H7 (cell line): ENCODE measurements around the gene HLA-E. TPM values are rescaled to one million over a fixed set of nuclear protein-coding genes. Genes with fewer than 3 reads are reported as not detected.

Experiments used
- DNase-seq: peaks from one replicate; pipeline ENCODE4 v3.0.0; 2012
- H3K27me3 ChIP-seq: 2 replicates; pipeline ENCODE4 v1.6.0; 2011; ENCODE audit warnings: mild to moderate bottlenecking, low read length; ENCODE audit not compliant: control insufficient read depth, insufficient read depth
- H3K36me3 ChIP-seq: replicated peaks from 2 replicates; pipeline ENCODE4 v1.5.1; 2011; ENCODE audit warnings: low read length; ENCODE audit not compliant: control insufficient read depth, insufficient read depth
- H3K4me3 ChIP-seq: 2 replicates; pipeline ENCODE4 v1.5.1; 2011; ENCODE audit warnings: low read depth, mild to moderate bottlenecking, control low read depth, low read length, moderate library complexity; ENCODE audit not compliant: insufficient read depth
- total RNA-seq: library from RNA; depleted of rRNA; stranded (reverse); fragments of >200 nt; shearing (Covaris generic); gene quantifications from 2 replicates; pipeline ENCODE4 v1.2.3, GENCODE V29; 2014; rRNA removed

HLA-E gene
- total RNA-seq: 45.8 and 61.9 TPM in 2 replicates

DNA sequence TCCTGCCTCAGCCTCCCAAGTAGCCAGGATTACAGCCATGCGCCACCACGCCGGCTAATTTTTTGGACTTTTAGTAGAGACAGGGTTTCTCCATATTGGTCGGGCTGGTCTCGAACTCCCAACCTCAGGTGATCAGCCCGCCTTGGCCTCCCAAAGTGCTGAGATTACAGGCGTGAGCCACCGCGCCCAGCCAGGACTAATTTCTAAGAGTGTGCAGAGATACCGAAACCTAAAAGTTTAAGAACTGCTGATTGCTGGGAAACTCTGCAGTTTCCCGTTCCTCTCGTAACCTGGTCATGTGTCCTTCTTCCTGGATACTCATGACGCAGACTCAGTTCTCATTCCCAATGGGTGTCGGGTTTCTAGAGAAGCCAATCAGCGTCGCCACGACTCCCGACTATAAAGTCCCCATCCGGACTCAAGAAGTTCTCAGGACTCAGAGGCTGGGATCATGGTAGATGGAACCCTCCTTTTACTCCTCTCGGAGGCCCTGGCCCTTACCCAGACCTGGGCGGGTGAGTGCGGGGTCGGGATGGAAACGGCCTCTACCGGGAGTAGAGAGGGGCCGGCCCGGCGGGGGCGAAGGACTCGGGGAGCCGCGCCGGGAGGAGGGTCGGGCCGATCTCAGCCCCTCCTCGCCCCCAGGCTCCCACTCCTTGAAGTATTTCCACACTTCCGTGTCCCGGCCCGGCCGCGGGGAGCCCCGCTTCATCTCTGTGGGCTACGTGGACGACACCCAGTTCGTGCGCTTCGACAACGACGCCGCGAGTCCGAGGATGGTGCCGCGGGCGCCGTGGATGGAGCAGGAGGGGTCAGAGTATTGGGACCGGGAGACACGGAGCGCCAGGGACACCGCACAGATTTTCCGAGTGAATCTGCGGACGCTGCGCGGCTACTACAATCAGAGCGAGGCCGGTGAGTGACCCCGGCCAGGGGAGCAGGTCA, at the start of gene HLA-E:
TSS of gene HLA-E (plus strand) at position 429 of the 945 bp plus-strand sequence. CDS start at position 452, 23 bp downstream.
- peak; percentile 92 for DNase-seq
- H3K4me3 ChIP-seq: peak within 1 kb of the TSS; percentile 93
- peaks cover 1% of the 10 kb centered on the region; the same call in 1 of the 2 replicates for H3K27me3 ChIP-seq
- peaks cover 16% of the 10 kb centered on the region for H3K36me3 ChIP-seq

DNA sequence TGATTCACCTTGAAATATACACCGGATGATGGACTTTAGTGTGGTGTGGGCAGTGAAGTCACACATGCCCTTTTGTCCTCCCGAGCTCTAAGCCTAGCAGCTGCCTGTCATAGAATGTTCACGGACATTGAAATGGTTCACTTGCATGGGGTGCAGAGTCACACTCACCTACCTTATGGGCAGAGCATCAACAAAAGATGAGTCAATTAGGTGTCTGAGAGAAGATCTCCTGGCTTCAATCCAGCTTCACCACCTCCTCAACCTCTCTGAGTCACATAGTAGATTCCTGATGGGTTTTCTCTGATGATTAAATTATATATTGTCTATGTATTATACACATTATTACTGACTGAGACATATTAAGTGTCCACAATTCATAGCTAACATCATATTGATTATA, 48.1 kb upstream of the HLA-E start:
- DNase-seq: no peak
- peaks cover 27% of the 10 kb centered on the region for H3K27me3 ChIP-seq
- no peaks in the 10 kb centered on the region for H3K36me3 ChIP-seq
- no peak overlapping the region for H3K4me3 ChIP-seq

DNA sequence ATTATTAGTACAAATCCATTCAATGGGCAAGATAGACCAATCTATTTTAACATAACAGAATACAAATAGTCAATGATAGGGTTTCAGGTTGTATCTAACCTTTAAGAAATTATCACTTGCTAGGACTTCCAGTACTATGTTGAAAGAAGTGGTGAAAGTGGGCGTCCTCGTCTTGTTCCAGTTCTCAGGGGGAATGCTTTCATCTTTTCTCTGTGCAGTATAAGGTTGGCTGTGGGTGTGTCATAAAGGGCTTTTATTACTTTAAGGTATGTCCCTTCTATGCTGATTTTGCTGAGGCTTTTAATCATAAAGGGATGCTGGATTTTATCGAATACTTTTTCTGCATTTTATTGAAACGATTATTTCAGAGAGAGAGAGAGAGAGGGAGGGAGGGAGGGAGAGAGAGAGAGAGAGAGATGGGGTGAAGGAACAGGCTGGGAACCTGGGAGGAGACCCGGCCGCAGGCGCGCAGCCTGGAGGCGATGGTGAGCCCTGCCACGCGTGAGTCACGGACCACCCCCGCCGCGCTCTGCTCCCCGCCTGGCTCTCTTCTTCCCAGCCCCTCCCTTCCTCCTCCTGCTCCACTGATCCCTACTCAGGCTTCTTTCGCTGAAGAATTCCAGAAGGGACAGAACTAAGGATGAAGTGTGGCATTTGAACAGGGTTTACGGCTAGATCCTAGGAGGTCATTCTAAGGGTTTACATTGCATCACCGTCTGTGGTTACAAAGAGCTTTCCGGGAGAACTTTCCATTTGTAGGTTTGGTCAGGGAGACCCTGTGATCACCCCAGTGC, 45.5 kb upstream of the HLA-E start:
- peak overlapping the region; percentile 25; the same call in 1 of the 2 replicates for H3K4me3 ChIP-seq
- H3K27me3 ChIP-seq: peaks cover 35% of the 10 kb centered on the region
- H3K36me3 ChIP-seq: no peaks in the 10 kb centered on the region
- peak; percentile 62 for DNase-seq

DNA sequence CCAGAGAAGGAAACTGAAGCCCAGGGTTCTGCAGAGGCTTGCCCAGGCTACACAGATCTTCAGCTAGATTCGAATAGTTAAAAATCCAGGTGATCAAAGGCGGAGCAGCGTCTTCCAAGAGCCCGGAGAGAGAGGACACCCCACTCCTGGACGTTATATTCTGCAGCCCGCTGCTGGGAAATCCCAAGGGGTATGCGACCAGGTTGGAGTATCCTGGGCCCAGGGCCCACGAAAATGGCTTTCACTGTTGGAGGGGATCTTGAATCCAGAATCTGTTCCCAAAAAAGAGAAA, 44.9 kb upstream of the HLA-E start:
- no peak for DNase-seq
- Histone ChIP-seq H3K4me3 (no peak overlapping the region; the same call in 1 of the 2 replicates), H3K36me3 (no peaks in the 10 kb centered on the region), H3K27me3 (peaks cover 37% of the 10 kb centered on the region)

DNA sequence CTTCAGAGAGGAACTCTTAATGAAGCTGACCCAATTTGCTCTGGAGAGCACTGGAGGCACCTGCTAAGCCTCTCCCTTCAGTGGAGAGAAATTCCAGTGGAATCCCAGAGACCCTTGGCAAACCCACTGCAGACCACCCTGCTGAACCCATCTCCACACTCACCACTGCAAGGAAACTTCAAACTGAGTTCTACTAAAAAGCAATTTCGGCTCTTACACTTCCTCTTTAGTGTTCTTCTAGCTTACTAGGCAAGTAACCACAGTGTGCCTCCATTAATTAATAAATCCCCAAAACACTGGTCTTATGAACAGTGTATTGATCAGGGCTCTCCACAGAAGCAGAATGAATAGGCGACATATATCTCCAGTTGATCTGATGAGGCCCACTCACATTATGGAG, 43.0 kb upstream of the HLA-E start:
- H3K4me3 ChIP-seq: no peak overlapping the region
- H3K27me3 ChIP-seq: peaks cover 41% of the 10 kb centered on the region
- no peaks in the 10 kb centered on the region for H3K36me3 ChIP-seq
- DNase-seq: no peak

DNA sequence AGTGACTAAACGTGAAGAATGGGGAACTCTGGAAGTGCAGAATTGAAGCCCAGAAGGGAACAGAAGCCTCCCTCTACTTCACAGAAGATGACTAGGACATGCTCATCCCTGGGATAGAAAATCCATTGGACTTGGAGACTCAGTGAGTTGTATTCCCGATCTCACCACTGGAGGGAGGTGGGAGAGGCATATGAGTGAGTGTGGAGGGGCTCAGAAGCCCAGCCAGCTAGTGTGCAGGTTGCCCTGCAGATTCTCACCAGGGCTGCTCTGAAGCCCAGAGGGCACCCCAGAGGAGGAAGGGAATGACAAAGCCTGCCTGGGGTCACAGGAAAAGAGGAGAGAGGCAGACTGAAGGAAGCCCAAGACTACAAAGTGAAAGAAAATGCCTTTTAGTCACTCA, 42.1 kb upstream of the HLA-E start:
- H3K27me3 ChIP-seq: peaks cover 48% of the 10 kb centered on the region

DNA sequence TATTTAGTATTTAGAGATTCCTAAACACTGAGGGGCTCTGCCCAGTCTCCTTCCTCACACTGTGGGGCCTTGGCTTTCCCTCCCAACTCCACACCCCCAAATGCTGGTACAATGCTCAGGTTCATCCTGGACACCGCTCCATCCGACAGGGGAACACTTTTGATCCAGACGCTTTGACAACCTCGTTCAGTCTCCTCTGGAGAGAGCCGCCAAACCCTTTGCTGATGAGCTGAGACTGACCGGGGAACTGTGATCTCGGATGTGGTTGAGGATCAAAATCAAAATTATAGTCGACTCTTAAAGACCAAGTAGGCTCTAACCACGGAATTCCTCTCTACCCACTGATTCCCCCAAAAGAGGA, 38.8 kb upstream of the HLA-E start:
- H3K4me3 ChIP-seq: no peak overlapping the region
- peaks cover 35% of the 10 kb centered on the region for H3K27me3 ChIP-seq
- DNase-seq: no peak
- H3K36me3 ChIP-seq: no peaks in the 10 kb centered on the region

More for the DNA sequence above, 42.1 kb upstream of the HLA-E start:
- no peak overlapping the region for H3K4me3 ChIP-seq
- H3K36me3 ChIP-seq: no peaks in the 10 kb centered on the region
- peak; percentile 90 for DNase-seq

DNA sequence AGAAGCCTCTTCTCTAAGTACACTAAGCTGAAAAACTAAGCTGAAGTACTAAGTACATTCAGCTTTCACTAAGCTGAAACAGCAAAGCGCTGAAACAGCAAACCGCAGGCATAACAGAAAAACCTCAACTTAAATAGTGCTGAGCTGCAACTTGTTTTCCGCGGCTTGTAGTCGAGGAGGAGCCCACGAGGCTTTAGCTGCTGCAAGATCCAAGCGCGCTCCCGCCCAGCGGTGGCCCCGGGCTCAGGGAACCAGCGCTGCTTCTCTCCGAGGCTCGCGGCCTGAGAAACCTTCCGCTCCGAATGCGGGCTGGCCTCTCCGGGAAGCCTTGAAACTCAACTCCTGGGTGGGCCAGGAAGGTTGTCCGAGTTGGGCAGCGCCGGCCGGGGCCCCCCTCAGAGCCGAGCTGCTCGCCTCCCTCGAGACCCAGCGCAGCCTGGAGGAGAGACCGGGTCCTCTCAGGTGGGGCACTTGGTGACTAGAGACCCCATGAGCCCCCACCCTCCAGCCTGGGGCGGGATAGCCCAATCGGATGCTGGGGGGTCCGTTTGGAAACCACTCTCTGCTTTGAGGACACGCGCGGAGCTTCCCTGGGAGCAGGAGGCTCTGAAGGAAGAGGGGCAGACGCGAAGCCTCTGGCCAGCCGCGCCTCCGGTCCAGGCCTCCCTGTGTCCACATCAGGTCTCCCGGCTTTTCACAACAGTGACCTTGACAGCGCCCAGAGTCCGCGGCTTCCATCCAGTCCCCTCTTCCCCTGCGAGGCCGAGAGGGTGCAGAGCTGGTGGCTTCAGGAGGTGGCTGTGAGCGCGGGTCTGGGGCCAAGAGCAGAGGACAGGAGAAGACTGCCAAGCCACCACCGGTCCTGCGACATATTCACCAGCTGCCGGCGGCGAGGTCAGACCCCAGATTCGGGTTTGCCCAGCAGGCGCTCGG, 38.1 kb upstream of the HLA-E start:
- DNase-seq: peak; percentile 57
- no peak overlapping the region; the same call in 1 of the 2 replicates for H3K4me3 ChIP-seq
- no peaks in the 10 kb centered on the region for H3K36me3 ChIP-seq
- H3K27me3 ChIP-seq: peaks cover 34% of the 10 kb centered on the region

DNA sequence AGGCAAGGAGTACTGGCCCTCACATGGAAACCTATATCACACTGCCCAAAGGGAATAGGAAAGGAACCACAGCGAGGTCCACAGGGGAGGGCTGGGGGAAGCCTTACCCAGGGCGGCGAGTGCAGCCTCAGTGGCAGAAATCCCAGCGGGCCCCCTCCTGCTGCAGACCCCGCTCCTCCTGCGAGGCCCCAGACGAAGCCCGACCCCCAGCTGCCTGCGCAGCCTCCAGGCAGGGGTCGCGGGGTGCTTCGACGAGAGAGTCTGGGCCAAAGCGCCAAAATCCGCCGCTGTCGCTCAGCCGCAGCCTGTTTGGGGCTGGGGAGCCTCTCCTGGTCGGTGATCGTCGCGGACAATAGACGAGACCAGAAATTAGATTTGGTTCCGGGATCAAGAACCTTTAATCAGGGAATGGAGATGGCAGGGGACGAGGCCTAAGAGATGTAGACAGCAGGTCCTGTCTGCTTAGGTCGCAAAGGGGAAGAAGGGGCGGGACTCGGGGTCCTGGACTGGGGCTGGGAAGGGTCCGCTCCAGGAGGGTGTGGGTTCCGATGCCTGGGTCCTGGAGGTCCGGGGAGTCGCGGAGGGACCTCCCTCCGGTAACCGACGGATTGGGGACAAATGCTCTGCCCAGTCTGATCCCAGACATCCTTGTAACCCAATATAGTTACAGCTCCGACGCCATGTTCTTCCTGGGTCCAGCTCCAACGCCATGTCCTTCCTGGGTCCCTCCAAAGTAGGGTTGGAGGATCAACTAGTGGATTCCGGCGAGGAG, 36.4 kb upstream of the HLA-E start:
- H3K27me3 ChIP-seq: peaks cover 33% of the 10 kb centered on the region

DNA sequence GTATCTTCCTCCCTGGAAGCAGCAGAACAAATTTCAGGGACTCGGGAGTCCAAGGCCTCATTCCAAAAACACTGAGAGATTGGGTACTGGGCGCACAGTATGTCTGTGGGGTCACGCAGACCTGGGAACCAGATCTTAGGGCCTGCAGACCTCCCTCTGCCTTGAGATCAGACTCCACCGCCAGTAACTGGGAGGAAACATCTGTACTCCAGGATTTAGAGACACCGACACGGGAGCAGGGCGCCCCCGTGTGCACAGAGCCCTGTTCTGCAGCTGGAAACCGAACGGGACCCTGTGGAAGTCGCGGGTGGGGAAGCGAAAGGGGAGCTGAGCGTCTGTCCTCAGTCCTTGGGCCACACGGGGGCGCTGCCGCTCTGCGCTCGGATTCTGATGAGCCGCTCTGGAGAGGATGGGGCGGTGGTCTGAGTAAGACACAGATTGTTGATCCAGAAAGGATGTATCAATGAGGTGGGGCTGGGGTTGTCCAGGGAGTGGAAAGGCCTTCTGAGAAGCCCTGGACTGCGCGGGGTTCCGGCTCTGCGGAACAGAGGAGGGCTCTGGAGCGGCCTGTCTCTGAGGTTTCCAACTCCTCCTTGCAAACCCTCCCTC, 35.7 kb upstream of the HLA-E start:
- H3K27me3 ChIP-seq: peaks cover 32% of the 10 kb centered on the region
- DNase-seq: peak; percentile 95

More for the DNA sequence above, 36.4 kb upstream of the HLA-E start:
- no peak for DNase-seq
- no peaks in the 10 kb centered on the region for H3K36me3 ChIP-seq
- H3K4me3 ChIP-seq: no peak overlapping the region

DNA sequence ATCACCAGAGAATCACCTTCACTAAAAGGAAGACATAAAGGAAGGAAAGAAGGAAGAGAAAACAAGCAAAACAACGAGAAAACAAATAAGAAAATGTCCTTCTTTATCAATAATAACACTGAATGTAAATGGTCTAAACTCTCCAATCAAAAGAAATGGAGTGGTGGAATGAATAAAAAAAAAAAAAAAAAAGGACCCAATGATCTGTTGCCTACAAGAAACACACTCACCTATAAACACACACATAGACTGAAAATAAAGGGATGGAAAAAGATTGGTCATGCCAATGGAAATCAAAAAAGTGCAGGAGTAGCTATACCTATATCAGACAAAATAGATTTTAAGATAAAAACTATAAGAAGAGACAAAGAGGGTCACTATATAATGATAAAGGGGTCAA, 30.2 kb upstream of the HLA-E start:
- DNase-seq: no peak
- no peaks in the 10 kb centered on the region for H3K36me3 ChIP-seq
- peaks cover 46% of the 10 kb centered on the region for H3K27me3 ChIP-seq
- no peak overlapping the region for H3K4me3 ChIP-seq

More for the DNA sequence above, 35.7 kb upstream of the HLA-E start:
- no peaks in the 10 kb centered on the region for H3K36me3 ChIP-seq
- no peak overlapping the region for H3K4me3 ChIP-seq

DNA sequence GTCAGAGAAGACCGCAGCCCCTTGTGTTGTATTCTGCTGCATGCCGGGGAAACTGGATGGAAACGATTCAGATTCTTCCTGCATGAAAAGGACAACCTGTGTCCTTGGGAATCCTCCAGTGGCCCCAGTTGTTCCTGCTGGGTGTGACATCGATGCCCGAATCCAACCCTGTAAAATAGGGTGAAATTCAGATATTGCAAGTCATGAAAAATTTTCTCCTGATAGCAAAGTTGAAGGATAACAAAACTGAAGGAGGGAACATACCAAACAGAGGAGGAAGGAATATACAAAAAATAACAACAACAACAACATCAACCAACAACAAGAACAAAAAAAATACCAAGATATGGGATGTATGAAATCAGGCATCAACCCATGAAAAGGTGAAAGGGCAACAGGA, 28.3 kb upstream of the HLA-E start:
- H3K36me3 ChIP-seq: no peaks in the 10 kb centered on the region
- H3K4me3 ChIP-seq: no peak overlapping the region
- no peak for DNase-seq
- peaks cover 63% of the 10 kb centered on the region for H3K27me3 ChIP-seq

DNA sequence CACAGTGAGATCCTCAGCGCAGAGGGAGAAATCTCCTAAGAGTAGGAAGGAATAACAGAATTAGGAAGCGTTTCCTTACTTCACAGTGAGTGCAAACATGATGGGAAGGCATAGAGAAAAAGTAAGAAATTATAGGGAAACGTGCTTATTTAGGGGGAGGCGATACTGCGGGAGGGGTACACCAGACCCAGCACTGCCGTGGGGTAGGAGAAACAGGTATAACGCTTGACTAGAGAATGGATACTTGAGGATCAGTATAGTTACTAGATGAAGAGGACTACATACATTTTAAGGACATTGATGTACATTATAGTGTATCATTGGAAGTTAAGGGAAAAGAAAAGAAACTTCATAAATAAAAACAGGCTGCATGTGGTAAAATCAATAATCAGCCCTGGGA, 26.8 kb upstream of the HLA-E start:
- no peak for DNase-seq
- no peaks in the 10 kb centered on the region for H3K36me3 ChIP-seq
- H3K27me3 ChIP-seq: peaks cover 74% of the 10 kb centered on the region
- H3K4me3 ChIP-seq: no peak overlapping the region
